Loucy (cell line): Measurements from ENCODE around the gene RCAN1.

Experiments
- H2AFZ ChIP-seq: fragments of 200-600 bp; sonication (generic); 2 replicates; pipeline ENCODE4 v1.6.0; 2016; ENCODE audit warnings: antibody characterized with exemption, mild to moderate bottlenecking, low read length, moderate library complexity
- H3F3A ChIP-seq: fragments of 200-600 bp; 2 replicates; pipeline ENCODE4 v1.6.0; 2016; ENCODE audit warnings: antibody characterized with exemption, low read depth, mild to moderate bottlenecking
- H3K27me3 ChIP-seq: fragments of 200-600 bp; sonication (generic); 2 replicates; pipeline ENCODE4 v1.6.1; 2014; ENCODE audit warnings: low read length, mild to moderate bottlenecking; ENCODE audit not compliant: insufficient read depth, poor library complexity, severe bottlenecking
- H3K36me3 ChIP-seq: fragments of 200-600 bp; sonication (generic); 2 replicates; pipeline ENCODE4 v1.6.1; 2016; ENCODE audit warnings: low read length; ENCODE audit not compliant: insufficient read depth
- H3K4me1 ChIP-seq: fragments of 200-600 bp; sonication (generic); 2 replicates; pipeline ENCODE4 v1.5.1; 2014; ENCODE audit warnings: low read length, mild to moderate bottlenecking; ENCODE audit not compliant: insufficient read depth, poor library complexity, severe bottlenecking
- H3K4me2 ChIP-seq: fragments of 200-600 bp; sonication (generic); 2 replicates; pipeline ENCODE4 v1.6.0; 2014; ENCODE audit warnings: antibody characterized with exemption, low read length, low read depth, mild to moderate bottlenecking; ENCODE audit not compliant: poor library complexity, severe bottlenecking
- H3K4me3 ChIP-seq: fragments of 200-600 bp; sonication (generic); 2 replicates; pipeline ENCODE4 v1.5.1; 2014; ENCODE audit warnings: low read length, mild to moderate bottlenecking, mixed read lengths; ENCODE audit not compliant: poor library complexity, severe bottlenecking
- H3K79me2 ChIP-seq: fragments of 200-600 bp; sonication (generic); 2 replicates; pipeline ENCODE4 v1.6.1; 2014; ENCODE audit warnings: low read length; ENCODE audit not compliant: insufficient read depth
- H3K9ac ChIP-seq: fragments of 200-600 bp; sonication (generic); 2 replicates; pipeline ENCODE4 v1.6.0; 2014; ENCODE audit warnings: mild to moderate bottlenecking, low read depth, low read length, moderate library complexity; ENCODE audit not compliant: poor library complexity, severe bottlenecking
- H3K9me2 ChIP-seq: fragments of 200-600 bp; sonication (generic); replicated peaks from 2 replicates; pipeline ENCODE4 v1.6.1; 2016; ENCODE audit warnings: low read depth, low read length, mixed read lengths
- H3K9me3 ChIP-seq: fragments of 200-600 bp; sonication (generic); 2 replicates; pipeline ENCODE4 v1.6.1; 2014; ENCODE audit warnings: mild to moderate bottlenecking, antibody characterized with exemption, low read length, low read depth; ENCODE audit not compliant: insufficient read depth
- H4K20me1 ChIP-seq: fragments of 200-600 bp; sonication (generic); 2 replicates; pipeline ENCODE4 v1.6.0; 2014; ENCODE audit warnings: antibody characterized with exemption, low read length, mild to moderate bottlenecking; ENCODE audit not compliant: insufficient read depth, poor library complexity, severe bottlenecking
- EZH2phosphoT487 ChIP-seq: fragments of 200-600 bp; IDR thresholded peaks from 2 replicates; pipeline ENCODE4 v1.6.1; 2018; ENCODE audit warnings: antibody characterized with exemption, mild to moderate bottlenecking, moderate library complexity, borderline replicate concordance
- TF ChIP-seq, protein P1 (sequence below): fragments of 200-600 bp; sonication (generic); conservative IDR thresholded peaks from 2 replicates; pipeline ENCODE4 v1.5.1; 2014; ENCODE audit warnings: mild to moderate bottlenecking, antibody characterized with exemption, low read length

The RCAN1 gene

GRCh38 chr21:34642211-34643075 lies 27.5 kb upstream of the RCAN1 start:
- Histone ChIP-seq H3K4me1 (peaks cover 23% of the 10 kb centered on the region), H3K9ac (no peak overlapping the region), H3K4me3 (no peak overlapping the region), H3K27me3 (no peaks in the 10 kb centered on the region), H3K9me3 (no peaks in the 10 kb centered on the region), H3K9me2 (no peaks in the 10 kb centered on the region), H2AFZ (no peak overlapping the region), H3K4me2 (no peak overlapping the region), H3K79me2 (no peaks in the 10 kb centered on the region), H4K20me1 (no peaks in the 10 kb centered on the region), H3F3A (no peaks in the 10 kb centered on the region), H3K36me3 (no peaks in the 10 kb centered on the region)
- TF ChIP-seq, protein P1, sequence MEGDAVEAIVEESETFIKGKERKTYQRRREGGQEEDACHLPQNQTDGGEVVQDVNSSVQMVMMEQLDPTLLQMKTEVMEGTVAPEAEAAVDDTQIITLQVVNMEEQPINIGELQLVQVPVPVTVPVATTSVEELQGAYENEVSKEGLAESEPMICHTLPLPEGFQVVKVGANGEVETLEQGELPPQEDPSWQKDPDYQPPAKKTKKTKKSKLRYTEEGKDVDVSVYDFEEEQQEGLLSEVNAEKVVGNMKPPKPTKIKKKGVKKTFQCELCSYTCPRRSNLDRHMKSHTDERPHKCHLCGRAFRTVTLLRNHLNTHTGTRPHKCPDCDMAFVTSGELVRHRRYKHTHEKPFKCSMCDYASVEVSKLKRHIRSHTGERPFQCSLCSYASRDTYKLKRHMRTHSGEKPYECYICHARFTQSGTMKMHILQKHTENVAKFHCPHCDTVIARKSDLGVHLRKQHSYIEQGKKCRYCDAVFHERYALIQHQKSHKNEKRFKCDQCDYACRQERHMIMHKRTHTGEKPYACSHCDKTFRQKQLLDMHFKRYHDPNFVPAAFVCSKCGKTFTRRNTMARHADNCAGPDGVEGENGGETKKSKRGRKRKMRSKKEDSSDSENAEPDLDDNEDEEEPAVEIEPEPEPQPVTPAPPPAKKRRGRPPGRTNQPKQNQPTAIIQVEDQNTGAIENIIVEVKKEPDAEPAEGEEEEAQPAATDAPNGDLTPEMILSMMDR: no peak
- TF ChIP-seq EZH2phosphoT487: no peak

- H3K4me1 ChIP-seq: peaks cover 23% of the 10 kb centered on the region
- H3K4me3 ChIP-seq: no peak overlapping the region
- H3K27me3 ChIP-seq: no peaks in the 10 kb centered on the region
- no peaks in the 10 kb centered on the region for H3K9me2 ChIP-seq
- H3K79me2 ChIP-seq: no peaks in the 10 kb centered on the region
- H3K9me3 ChIP-seq: no peaks in the 10 kb centered on the region
- no peaks in the 10 kb centered on the region for H4K20me1 ChIP-seq
- no peaks in the 10 kb centered on the region for H3K36me3 ChIP-seq
- no peak overlapping the region for H2AFZ ChIP-seq
- TF ChIP-seq EZH2phosphoT487: no peak
- TF ChIP-seq, protein P1: no peak
- no peak overlapping the region for H3K4me2 ChIP-seq
- no peaks in the 10 kb centered on the region for H3F3A ChIP-seq
- H3K9ac ChIP-seq: no peak overlapping the region
These were observed 25.9 kb upstream of the RCAN1 start for GRCh38 chr21:34640858-34641257.

DNA sequence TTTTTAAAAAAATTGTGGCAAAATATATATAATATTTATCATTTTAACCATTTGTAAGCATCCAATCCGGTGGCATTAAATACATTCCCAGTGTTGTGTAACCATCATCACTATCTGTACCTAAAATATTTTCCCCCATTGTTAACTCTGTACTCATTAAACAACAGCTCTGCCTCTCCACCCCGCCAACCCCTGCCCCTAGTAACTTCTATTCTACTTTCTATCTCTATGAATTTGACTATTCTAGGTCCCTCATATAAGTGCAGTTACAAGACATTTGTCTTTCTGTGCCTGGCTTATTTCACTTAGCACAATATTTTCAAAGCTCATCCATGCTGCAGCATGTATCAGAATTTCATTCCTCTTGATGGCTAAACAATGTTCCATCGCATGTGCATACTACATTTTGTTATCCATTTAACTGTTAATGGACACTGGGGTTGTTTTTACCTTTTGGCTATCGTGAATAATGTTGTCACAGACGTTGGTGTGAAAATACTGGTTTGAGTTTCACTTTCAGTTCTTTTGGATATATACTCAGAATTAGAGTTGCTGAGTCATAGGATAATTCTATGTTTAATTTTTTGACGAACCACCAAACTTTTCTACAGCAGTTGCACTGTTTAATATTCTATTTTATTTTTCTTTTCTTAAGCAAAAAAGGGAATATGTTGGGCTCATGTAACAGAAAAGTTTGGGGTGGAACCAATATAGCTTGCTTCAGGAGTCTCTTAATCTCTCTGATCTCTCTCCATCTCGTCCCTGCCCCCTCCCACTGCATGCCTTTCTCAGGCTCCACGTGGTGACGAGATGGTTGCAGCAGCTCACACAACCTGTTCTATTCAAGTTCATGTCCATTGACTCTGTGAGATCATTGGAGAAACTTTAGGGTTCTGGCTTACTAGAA lies 25.2 kb upstream of the RCAN1 start:
- H3K9me3 ChIP-seq: no peaks in the 10 kb centered on the region
- no peaks in the 10 kb centered on the region for H3K36me3 ChIP-seq
- H2AFZ ChIP-seq: peak overlapping the region; percentile 42; the same call in 1 of the 2 replicates
- no peak overlapping the region for H3K9ac ChIP-seq
- no peaks in the 10 kb centered on the region for H3K9me2 ChIP-seq
- peak overlapping the region; percentile 48 for H3K4me2 ChIP-seq
- no peaks in the 10 kb centered on the region for H3F3A ChIP-seq
- H3K27me3 ChIP-seq: no peaks in the 10 kb centered on the region
- peaks cover 23% of the 10 kb centered on the region for H3K4me1 ChIP-seq
- no peak overlapping the region for H3K4me3 ChIP-seq
- no peak for TF ChIP-seq EZH2phosphoT487
- TF ChIP-seq, protein P1: no peak
- no peaks in the 10 kb centered on the region for H3K79me2 ChIP-seq
- H4K20me1 ChIP-seq: no peaks in the 10 kb centered on the region
